NCI-H2171 (cell line): ENCODE data around the gene MICU2.
"Not testable (repeated sequence)": the region's sequence is repeated elsewhere in the genome, so short reads cannot be mapped to it uniquely, and the experiment has no call there.

Source experiments
- DNase-seq: peaks from one replicate; lab custom pipeline; 2025; lab: John Stamatoyannopoulos, UW

Gene MICU2

DNA sequence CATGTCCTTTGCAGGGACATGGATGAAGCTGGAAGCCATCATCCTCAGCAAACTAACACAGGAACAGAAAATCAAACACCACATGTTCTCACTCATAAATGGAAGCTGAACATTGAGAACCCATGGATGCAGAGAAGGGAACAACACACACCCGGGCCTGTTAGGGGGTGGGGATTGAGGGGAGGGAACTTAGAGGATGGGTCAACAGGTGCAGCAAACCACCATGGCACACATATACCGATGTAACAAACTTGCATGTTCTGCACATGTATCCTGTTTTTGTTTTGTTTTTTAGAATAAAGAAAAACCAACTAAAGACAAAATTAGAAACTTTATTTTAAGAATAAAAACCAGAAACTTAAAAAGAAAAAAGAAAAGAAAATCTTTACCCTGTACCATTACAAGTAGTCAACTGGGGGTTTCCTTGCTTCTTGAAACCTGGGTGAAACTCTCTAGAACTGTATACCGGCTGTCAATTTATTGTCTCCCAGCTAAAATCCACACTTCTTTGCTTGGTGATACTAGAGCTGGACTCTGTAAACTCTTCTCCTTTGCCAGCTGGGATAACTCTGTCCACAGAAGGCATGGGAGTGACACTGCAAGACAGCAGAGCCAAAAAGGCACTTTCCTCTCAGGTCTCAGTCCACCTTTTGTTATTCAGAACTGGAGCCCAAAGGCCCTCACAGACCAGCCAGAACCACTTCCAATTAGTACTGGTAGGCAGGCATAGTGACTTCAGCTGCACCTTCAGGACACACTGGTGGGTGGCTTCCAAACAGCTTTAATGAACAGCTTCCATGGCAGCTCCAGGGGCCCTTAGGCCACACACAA, 9.0 kb downstream of the MICU2 start:
- DNase-seq: no peak

DNA sequence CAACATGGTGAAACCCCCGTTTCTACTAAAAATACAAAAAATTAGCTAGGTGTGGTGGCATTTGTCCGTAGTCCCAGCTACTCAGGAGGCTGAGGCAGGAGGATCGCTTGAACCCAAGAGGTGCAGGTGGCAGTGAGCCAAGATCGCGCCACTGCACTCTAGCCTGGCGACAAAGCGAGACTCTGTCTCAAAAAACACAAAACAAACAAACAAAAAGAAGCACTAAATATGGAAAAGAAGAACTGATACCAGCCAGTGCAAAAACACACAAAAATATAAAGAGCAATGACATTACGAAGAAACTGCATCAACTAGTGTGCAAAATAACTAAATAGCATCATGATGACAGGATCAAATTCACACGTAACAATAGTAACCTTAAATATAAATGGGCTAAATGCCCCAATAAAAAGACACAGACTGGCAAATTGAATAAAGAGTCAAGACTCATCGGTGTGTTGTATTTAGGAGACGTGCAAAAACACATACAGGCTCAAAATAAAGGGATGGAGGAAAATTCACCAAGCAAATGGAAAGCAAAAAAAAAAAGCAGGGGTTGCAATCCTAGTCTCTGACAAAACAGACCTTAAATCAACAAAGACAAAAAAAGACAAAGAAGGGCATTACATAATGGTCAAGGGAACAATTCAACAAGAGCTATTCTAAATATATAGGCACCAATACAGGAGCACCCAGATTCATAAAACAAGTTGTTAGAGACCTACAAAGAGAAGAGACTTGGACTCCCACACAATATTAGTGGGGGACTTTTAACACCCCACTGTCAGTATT, 13.1 kb downstream of the MICU2 start:
- not testable (repeated sequence) for DNase-seq

- no peak for DNase-seq
Observed at GRCh38 chr13:21590231-21590630, 13.7 kb downstream of the MICU2 start.

DNA sequence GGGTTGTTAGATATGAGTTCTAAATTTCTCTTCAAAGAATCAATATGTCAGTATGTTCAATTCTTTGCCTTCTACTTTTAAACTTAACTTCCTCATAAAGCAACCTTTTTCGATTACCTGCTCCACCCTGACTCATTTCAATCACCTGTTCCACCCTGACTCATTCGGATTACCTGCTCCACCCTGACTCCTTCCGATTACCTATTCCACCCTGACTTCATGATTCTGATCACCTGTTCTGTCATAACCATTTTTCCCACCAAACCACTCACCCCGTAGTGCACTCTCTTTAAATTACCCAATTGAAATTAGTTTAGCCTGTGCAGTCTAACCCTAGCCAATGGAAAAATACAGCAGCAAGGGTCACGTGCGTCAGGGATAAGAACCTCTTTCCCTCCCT, 14.5 kb downstream of the MICU2 start:
- not testable (repeated sequence) for DNase-seq

DNA sequence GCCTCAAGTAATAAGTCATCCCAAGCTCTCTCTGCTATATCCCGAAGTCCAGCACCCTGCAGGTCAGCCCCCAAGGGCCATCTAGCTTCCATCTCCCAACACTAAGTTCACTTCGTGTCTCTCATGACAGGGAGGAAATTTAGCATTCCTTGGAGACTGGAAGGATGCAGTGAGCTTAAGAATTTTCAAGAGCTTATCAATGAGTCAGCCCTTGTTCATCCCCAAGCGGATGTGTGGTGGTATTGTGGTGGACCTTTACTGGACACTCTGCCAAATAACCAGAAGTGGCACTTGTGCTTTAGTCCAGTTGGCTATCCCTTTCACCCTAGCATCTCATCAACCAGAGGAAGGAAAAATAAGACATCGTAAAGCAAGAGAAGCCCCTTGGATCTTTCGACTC, 15.6 kb downstream of the MICU2 start:
- not testable (repeated sequence) for DNase-seq

DNA sequence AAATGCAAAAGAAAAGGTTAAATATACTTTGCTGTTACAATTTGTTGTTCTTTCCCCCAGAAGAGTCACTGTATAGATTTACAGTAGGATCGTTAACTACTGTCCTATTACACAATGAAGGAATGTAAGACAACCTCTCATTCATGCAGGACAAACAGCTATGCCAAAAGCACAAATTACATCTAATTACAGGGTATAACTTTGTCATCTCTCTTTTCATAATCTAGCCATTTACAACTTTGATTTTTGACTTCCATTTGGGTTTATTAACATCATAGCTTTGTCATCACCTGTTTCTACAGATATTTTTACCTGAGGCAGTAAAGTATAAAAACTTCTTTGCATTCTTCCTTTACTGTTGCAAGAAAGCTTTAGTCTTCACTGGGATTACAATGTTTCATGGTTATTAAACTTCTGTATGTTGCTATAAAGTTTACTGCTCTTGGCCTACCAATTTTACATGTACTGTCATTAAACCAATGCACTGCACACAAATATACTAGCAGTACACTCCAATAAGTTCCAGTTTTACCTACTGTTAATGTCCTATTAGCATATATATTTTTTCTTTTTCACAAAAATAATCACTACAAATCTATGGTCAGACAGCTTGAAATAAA, 18.9 kb downstream of the MICU2 start:
- no peak for DNase-seq

- no peak for DNase-seq
Observed at GRCh38 chr13:21583478-21583877, 20.5 kb downstream of the MICU2 start.

GRCh38 chr13:21580736-21581135, 23.2 kb downstream of the MICU2 start:
- no peak for DNase-seq

DNA sequence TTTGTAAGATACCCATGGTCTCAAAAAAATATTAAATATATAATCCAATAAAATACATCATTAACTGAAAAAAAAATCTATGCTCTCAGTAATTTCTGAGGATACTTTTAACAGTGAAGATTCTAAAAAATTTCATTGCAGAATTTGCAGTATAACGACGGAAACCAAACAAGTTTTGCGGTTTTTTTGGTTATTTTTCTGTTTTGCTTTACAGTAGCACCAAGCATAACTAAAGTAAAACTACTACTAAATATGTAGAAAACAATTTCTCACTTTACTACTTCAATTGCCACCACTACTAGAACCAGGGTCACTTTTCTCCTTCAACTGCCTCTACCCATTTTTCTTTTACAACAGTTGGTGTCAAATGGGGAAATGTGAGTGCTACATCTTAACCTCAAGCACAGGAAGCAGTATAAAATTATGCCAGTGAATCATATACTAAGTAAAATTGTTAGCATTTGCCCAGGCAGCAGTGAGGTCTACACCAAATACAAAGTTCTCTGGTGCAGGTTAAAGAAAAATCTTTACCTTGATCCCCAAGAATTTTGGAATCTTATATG, 24.1 kb downstream of the MICU2 start:
- DNase-seq: no peak

GRCh38 chr13:21578748-21579147, 25.2 kb downstream of the MICU2 start:
- no peak for DNase-seq

GRCh38 chr13:21576426-21576825, 27.5 kb downstream of the MICU2 start:
- no peak for DNase-seq

- DNase-seq: no peak
Observed at GRCh38 chr13:21573920-21574712, 29.9 kb downstream of the MICU2 start.

DNA sequence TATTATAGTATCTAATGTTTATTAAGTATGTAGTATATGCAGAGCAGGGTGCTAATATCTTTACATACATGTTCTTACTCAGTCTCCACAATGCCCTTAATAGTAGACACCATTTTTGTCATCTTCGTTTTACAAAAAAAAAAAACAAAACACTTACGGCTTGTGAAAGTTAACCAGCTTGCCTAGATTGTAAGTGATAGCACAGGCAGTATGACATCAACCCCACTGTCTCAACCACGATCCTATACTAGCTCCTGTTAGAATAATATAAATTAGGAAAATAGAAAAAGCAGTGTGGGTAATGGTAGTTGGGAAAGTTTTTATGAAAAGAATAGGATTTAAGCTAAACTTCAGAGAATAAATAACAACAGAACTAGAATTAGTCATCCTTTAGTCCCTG, 34.3 kb downstream of the MICU2 start:
- DNase-seq: no peak

DNA sequence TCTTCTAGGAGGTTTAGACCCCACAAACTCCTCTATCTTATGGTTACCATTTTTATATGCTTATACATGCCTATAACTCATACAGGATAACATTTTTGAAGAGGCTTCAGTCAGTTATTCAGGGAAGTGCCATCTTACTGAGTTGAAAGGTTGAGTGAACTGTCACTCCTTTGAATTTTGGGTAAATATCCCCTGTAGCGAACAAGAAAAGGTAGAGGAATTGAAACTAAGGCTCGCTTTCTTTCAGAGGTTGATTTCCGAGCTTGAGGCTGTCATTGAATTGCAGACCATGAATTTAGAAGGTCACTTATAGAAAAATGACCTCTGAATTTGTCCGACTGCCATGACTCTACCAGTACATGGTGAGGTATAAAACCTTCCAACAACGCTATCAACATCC, 35.1 kb downstream of the MICU2 start:
- no peak for DNase-seq

GRCh38 chr13:21567714-21568113, 36.3 kb downstream of the MICU2 start:
- DNase-seq: no peak

DNA sequence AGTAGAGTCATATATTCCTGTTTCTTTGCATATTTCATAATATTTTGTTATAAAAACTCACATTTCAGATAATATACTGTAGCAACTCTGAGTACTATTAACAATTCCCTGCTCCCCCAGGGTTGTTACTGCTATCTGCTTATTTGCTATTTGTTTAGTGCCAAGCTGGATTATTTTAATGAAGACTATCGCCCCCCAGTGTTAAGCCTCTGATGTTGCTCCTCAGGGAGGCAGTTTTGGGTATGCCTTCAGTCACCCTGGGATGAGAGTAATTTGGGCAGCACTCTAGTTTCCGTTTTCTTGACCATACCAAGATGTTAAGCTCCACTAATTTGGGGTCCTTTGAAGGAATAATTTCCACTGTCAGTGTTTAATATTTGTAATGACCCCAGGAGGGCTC, 46.0 kb downstream of the MICU2 start:
- DNase-seq: no peak

DNA sequence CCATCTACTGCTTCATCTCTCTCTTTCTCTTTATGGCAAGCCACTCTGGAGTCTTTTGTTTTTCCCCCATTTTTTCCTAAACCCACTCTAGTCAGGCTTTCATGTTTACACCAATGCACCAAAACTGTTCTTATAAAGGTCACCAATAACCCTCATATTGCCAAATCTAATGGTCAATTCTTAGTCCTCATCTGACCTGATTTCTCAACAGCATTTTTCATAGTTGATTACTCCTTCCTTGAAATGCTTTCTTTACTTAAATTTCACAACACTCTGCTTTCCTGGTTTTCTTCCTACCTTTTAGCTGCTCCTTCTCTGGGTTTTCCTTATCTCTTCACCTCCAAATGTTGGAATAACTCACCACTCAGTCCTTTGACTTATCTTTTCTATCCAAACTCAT, 47.9 kb downstream of the MICU2 start:
- no peak for DNase-seq

- DNase-seq: not testable (repeated sequence)
Observed at GRCh38 chr13:21553261-21553660, 50.7 kb downstream of the MICU2 start.

DNA sequence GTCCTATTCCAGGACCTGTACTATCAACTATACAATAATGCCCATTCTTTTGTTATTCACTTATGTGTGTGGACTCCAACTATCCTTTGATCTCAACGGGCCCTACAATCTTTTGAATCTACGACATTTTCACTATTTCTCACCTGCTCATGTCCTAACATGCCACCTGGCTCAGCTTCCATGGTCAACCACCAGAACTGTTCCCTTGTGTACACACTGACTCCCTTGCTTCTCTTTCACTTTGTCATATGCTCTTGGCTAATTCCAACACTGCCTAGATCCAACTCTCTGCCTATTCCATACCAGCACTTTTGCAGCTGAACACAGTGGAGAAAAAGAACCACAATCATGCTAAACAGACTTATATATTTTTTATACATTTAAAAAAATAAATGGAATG, 53.1 kb downstream of the MICU2 start:
- DNase-seq: no peak

DNA sequence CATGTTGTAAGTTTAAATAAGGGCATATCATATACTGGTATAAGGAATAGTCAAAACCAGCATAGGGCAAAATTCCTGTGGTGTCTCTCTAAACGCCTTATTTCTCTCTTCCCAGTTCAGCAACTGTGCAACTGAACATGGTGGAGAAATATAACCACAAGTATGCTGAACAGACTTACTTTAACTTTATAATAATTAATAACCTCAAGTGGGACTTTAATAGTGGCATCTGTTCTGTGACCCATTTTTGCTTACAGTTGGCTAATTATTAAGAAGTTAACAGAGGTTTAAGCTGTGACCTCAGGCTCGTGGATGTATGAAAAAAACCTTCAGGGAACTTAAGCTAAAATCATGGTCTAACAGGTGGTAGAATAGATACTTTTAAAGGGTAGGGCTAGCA, 54.3 kb downstream of the MICU2 start:
- DNase-seq: no peak

DNA sequence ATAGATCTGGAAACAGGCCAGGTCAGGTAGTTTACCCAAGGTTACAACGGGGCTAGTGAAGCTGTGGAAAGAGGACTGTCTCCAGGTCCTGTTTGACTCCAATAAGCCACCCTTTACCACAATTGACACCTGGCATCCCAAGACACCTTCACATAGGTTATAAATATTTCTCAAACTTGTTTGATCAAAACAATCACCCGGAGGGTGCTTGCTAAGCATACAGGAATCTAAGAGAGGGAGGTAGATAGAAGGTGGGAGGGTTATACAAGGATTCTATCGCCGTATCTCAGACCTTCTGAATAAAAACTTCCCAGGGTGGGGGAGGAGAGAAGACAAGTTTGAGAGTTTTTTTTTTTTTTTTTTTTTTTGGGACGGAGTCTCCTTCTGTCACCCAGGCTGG, 55.4 kb downstream of the MICU2 start:
- no peak for DNase-seq

DNA sequence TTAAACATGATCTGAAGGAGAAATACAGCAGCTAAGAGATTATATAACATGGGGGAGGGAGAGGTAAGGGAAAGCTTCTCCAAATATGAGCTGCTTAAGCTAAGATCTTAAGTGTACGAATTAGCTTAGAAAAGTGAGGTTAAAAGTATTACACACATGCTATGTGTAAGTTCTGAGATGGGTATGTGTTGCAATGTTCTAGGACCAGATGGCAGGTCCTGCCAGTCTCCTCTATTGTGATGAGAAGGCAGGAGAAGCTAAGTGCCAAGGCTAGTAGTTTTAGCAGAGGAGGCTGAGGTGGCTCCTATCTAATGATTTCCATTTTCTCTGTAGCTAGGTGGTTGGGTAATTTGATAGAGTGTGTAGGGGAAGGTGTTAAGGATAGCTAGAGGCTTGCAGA, 57.6 kb downstream of the MICU2 start:
- DNase-seq: no peak
